Measurements from ENCODE around the gene PXMP4.

- TF ChIP-seq CTCF (IDR thresholded peaks at IDR 0.05) = no peak
- TF ChIP-seq, protein P1, sequence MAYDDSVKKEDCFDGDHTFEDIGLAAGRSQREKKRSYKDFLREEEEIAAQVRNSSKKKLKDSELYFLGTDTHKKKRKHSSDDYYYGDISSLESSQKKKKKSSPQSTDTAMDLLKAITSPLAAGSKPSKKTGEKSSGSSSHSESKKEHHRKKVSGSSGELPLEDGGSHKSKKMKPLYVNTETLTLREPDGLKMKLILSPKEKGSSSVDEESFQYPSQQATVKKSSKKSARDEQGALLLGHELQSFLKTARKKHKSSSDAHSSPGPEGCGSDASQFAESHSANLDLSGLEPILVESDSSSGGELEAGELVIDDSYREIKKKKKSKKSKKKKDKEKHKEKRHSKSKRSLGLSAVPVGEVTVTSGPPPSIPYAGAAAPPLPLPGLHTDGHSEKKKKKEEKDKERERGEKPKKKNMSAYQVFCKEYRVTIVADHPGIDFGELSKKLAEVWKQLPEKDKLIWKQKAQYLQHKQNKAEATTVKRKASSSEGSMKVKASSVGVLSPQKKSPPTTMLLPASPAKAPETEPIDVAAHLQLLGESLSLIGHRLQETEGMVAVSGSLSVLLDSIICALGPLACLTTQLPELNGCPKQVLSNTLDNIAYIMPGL (CRISPR knock-in tag; IDR thresholded peaks at IDR 0.05) = no peak
- no peak for TF ChIP-seq SMAD3 (CRISPR knock-in tag; IDR thresholded peaks at IDR 0.05; ENCODE audit: borderline replicate concordance)
- TF ChIP-seq, protein P2, sequence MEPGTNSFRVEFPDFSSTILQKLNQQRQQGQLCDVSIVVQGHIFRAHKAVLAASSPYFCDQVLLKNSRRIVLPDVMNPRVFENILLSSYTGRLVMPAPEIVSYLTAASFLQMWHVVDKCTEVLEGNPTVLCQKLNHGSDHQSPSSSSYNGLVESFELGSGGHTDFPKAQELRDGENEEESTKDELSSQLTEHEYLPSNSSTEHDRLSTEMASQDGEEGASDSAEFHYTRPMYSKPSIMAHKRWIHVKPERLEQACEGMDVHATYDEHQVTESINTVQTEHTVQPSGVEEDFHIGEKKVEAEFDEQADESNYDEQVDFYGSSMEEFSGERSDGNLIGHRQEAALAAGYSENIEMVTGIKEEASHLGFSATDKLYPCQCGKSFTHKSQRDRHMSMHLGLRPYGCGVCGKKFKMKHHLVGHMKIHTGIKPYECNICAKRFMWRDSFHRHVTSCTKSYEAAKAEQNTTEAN (CRISPR knock-in tag; IDR thresholded peaks at IDR 0.05) = no peak
- TF ChIP-seq ZNF263 (CRISPR knock-in tag; IDR thresholded peaks at IDR 0.05; ENCODE audit: low read depth) = no peak
- no peak for TF ChIP-seq TP53 (CRISPR knock-in tag; IDR thresholded peaks at IDR 0.05)
- no peak for TF ChIP-seq HMGA2 (CRISPR knock-in tag; IDR thresholded peaks at IDR 0.05)
Observed at GRCh38 chr20:33703498-33704137, 16.5 kb downstream of the PXMP4 start.

Measured in WTC11 (cell line).